ENCODE results near the gene GPC1.

GRCh38 chr2:240454106-240454901, 18.8 kb downstream of the GPC1 start:
- TF ChIP-seq YY1 (IDR thresholded peaks at IDR 0.05; ENCODE audit: insufficient read depth, insufficient read length) (no peak), ZNF274 (IDR thresholded peaks at IDR 0.05; ENCODE audit: low read depth, low read length) (no peak)
